K562 (cell line): Measurements from ENCODE around the gene ZNF776. TPM values are rescaled to one million over a fixed set of nuclear protein-coding genes. Genes with fewer than 3 reads are reported as not detected.

Experiments used
- CBX3 ChIP-seq, 2 experiments: IDR thresholded peaks; 1 replicate in 1 of 2; 2 replicates in 1 of 2; pipeline ENCODE4 v1.6.1; 2012; ENCODE audit warnings: inconsistent platforms in 2 of 2, low read length in 2 of 2, borderline replicate concordance in 1 of 2, control low read depth in 1 of 2
- KHSRP ChIP-seq: fragments of 450-650 bp; IDR thresholded peaks from 2 replicates; pipeline ENCODE4 v1.6.1; 2017
- MAFK ChIP-seq: IDR thresholded peaks from 2 replicates; pipeline ENCODE4 v1.6.1; 2011; ENCODE audit warnings: low read length, improper control_type of control experiment
- SOX6 ChIP-seq: fragments of 450-650 bp; IDR thresholded peaks from 2 replicates; pipeline ENCODE4 v1.6.1; 2014; ENCODE audit warnings: mild to moderate bottlenecking
- TAF7 ChIP-seq: fragments of 450-650 bp; IDR thresholded peaks from 2 replicates; pipeline ENCODE4 v1.6.1; 2016; ENCODE audit warnings: missing genetic modification characterization, missing compliant biosample characterization
- ZNF589 ChIP-seq: fragments of 200-800 bp; sonication (Bioruptor generic); IDR thresholded peaks from 2 replicates; pipeline ENCODE4 v1.6.1; 2016; ENCODE audit warnings: low read depth, missing genetic modification characterization, missing compliant biosample characterization
- polyA plus RNA-seq, 8 experiments: library from polyadenylated mRNA; depleted of rRNA in 4 of 8; stranded (reverse) in 5 of 8; unstranded in 3 of 8; fragments of >200 nt; fragmentation: Nextera tagmentation in 2 of 8; fragmentation: Illumina TruSeq in 1 of 8; extraction: Ambion mirVana in 2 of 8; extraction: Trizol in 1 of 8; gene quantifications; 2 replicates each; pipeline versions ENCODE4 v1.2.1 to v1.2.3, GENCODE V29; 2011 to 2014; ENCODE audit warnings: inconsistent platforms in 1 of 8, missing spikeins in 1 of 8
- total RNA-seq, 7 experiments: library from RNA; depleted of rRNA in 6 of 7; stranded (reverse); fragments of >200 nt in 6 of 7; fragmentation: Illumina TruSeq in 2 of 7; extraction: Trizol in 2 of 7; gene quantifications; 2 replicates each; pipeline versions ENCODE4 v1.2.1 to v1.2.3, GENCODE V29; 2011 to 2021; ENCODE audit warnings: low replicate concordance in 1 of 7
- TF ChIP-seq, protein P1 (sequence below): fragments of 200-600 bp; sonication (generic); IDR thresholded peaks from one replicate; pipeline ENCODE4 v1.6.1; 2012; ENCODE audit warnings: mild to moderate bottlenecking, low read depth, low read length, inconsistent platforms
- TF ChIP-seq, protein P2 (sequence below): fragments of 200-400 bp; formaldehyde crosslinking; IDR thresholded peaks from 2 replicates; pipeline ENCODE4 v1.6.1; 2017; ENCODE audit warnings: mild to moderate bottlenecking, low read depth, low read length, moderate library complexity
- TF ChIP-seq, protein P3 (sequence below): fragments of 450-650 bp; formaldehyde crosslinking; conservative IDR thresholded peaks from 2 replicates; pipeline ENCODE4 v1.4.0; 2022; ENCODE audit warnings: mild to moderate bottlenecking, missing genetic modification characterization
- TF ChIP-seq, protein P4 (sequence below): fragments of 250-450 bp; sonication (Bioruptor Pico); IDR thresholded peaks from 2 replicates; pipeline ENCODE4 v1.5.0; 2020; ENCODE audit warnings: mild to moderate bottlenecking

The ZNF776 gene
- total and polyA plus RNA-seq, 9 of the 15 experiments (the other 6 are each of a cell fraction or from before 2014, with no cell fraction given), result 2.2 to 16.9 (median 8.2) TPM

DNA sequence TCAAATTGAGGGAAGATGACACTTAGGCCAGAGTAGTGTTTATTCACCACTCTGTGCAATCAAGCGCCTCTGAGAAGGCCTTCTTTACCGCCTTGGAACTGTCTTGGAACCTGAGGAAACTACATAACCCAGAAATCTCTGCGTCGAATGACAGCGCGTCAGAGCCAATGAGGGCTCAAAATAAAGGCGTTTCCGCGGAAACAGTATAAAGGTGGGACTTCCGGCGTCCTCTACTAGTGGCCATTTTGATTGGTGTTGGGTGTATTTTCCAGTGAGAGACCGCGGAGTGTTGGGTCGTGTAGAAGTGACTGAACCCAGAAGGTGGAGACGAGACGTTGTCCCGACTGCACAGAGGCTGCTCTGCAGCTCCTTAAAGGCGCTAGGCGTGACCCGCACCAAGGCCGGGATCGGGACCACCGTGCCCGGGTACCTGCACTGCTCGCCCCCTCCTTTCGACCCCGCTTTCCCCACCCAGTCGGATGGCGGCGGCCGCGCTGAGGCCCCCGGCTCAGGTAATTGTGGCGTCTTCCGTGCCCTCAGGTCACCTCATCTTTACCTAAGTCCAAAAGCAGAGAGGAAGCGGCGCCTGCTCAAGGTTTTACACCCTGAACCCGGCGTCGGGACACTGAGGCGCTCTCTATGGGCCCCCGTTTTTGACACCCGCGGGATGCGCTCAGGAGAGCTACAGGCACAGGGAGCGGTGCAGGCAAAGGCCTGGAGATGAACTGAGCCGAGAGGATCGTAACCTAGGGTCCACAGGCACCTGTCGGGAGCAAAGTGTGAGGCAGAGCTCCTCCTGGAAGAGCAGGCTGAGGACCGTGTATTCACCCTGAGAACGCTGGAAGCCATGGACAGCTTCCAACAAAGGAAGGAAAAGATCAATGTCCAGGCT, at the start of gene ZNF776 (continued):
- TF ChIP-seq, protein P1, sequence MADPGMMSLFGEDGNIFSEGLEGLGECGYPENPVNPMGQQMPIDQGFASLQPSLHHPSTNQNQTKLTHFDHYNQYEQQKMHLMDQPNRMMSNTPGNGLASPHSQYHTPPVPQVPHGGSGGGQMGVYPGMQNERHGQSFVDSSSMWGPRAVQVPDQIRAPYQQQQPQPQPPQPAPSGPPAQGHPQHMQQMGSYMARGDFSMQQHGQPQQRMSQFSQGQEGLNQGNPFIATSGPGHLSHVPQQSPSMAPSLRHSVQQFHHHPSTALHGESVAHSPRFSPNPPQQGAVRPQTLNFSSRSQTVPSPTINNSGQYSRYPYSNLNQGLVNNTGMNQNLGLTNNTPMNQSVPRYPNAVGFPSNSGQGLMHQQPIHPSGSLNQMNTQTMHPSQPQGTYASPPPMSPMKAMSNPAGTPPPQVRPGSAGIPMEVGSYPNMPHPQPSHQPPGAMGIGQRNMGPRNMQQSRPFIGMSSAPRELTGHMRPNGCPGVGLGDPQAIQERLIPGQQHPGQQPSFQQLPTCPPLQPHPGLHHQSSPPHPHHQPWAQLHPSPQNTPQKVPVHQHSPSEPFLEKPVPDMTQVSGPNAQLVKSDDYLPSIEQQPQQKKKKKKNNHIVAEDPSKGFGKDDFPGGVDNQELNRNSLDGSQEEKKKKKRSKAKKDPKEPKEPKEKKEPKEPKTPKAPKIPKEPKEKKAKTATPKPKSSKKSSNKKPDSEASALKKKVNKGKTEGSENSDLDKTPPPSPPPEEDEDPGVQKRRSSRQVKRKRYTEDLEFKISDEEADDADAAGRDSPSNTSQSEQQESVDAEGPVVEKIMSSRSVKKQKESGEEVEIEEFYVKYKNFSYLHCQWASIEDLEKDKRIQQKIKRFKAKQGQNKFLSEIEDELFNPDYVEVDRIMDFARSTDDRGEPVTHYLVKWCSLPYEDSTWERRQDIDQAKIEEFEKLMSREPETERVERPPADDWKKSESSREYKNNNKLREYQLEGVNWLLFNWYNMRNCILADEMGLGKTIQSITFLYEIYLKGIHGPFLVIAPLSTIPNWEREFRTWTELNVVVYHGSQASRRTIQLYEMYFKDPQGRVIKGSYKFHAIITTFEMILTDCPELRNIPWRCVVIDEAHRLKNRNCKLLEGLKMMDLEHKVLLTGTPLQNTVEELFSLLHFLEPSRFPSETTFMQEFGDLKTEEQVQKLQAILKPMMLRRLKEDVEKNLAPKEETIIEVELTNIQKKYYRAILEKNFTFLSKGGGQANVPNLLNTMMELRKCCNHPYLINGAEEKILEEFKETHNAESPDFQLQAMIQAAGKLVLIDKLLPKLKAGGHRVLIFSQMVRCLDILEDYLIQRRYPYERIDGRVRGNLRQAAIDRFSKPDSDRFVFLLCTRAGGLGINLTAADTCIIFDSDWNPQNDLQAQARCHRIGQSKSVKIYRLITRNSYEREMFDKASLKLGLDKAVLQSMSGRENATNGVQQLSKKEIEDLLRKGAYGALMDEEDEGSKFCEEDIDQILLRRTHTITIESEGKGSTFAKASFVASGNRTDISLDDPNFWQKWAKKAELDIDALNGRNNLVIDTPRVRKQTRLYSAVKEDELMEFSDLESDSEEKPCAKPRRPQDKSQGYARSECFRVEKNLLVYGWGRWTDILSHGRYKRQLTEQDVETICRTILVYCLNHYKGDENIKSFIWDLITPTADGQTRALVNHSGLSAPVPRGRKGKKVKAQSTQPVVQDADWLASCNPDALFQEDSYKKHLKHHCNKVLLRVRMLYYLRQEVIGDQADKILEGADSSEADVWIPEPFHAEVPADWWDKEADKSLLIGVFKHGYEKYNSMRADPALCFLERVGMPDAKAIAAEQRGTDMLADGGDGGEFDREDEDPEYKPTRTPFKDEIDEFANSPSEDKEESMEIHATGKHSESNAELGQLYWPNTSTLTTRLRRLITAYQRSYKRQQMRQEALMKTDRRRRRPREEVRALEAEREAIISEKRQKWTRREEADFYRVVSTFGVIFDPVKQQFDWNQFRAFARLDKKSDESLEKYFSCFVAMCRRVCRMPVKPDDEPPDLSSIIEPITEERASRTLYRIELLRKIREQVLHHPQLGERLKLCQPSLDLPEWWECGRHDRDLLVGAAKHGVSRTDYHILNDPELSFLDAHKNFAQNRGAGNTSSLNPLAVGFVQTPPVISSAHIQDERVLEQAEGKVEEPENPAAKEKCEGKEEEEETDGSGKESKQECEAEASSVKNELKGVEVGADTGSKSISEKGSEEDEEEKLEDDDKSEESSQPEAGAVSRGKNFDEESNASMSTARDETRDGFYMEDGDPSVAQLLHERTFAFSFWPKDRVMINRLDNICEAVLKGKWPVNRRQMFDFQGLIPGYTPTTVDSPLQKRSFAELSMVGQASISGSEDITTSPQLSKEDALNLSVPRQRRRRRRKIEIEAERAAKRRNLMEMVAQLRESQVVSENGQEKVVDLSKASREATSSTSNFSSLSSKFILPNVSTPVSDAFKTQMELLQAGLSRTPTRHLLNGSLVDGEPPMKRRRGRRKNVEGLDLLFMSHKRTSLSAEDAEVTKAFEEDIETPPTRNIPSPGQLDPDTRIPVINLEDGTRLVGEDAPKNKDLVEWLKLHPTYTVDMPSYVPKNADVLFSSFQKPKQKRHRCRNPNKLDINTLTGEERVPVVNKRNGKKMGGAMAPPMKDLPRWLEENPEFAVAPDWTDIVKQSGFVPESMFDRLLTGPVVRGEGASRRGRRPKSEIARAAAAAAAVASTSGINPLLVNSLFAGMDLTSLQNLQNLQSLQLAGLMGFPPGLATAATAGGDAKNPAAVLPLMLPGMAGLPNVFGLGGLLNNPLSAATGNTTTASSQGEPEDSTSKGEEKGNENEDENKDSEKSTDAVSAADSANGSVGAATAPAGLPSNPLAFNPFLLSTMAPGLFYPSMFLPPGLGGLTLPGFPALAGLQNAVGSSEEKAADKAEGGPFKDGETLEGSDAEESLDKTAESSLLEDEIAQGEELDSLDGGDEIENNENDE, result no peak
- peak; percentile 21; the same call in 1 of the 2 replicates for TF ChIP-seq TAF7 (tag)
- TF ChIP-seq, protein P2, sequence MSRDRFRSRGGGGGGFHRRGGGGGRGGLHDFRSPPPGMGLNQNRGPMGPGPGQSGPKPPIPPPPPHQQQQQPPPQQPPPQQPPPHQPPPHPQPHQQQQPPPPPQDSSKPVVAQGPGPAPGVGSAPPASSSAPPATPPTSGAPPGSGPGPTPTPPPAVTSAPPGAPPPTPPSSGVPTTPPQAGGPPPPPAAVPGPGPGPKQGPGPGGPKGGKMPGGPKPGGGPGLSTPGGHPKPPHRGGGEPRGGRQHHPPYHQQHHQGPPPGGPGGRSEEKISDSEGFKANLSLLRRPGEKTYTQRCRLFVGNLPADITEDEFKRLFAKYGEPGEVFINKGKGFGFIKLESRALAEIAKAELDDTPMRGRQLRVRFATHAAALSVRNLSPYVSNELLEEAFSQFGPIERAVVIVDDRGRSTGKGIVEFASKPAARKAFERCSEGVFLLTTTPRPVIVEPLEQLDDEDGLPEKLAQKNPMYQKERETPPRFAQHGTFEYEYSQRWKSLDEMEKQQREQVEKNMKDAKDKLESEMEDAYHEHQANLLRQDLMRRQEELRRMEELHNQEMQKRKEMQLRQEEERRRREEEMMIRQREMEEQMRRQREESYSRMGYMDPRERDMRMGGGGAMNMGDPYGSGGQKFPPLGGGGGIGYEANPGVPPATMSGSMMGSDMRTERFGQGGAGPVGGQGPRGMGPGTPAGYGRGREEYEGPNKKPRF, result no peak
- no peak for TF ChIP-seq ZNF589
- TF ChIP-seq SOX6, result peak; percentile 39; the same call in 1 of the 2 replicates
- TF ChIP-seq, protein P3, sequence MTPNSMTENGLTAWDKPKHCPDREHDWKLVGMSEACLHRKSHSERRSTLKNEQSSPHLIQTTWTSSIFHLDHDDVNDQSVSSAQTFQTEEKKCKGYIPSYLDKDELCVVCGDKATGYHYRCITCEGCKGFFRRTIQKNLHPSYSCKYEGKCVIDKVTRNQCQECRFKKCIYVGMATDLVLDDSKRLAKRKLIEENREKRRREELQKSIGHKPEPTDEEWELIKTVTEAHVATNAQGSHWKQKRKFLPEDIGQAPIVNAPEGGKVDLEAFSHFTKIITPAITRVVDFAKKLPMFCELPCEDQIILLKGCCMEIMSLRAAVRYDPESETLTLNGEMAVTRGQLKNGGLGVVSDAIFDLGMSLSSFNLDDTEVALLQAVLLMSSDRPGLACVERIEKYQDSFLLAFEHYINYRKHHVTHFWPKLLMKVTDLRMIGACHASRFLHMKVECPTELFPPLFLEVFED, result no peak
- TF ChIP-seq, protein P4, sequence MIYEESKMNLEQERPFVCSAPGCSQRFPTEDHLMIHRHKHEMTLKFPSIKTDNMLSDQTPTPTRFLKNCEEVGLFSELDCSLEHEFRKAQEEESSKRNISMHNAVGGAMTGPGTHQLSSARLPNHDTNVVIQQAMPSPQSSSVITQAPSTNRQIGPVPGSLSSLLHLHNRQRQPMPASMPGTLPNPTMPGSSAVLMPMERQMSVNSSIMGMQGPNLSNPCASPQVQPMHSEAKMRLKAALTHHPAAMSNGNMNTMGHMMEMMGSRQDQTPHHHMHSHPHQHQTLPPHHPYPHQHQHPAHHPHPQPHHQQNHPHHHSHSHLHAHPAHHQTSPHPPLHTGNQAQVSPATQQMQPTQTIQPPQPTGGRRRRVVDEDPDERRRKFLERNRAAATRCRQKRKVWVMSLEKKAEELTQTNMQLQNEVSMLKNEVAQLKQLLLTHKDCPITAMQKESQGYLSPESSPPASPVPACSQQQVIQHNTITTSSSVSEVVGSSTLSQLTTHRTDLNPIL (CRISPR knock-in tag), result no peak
- no peak for TF ChIP-seq MAFK
- no peak for TF ChIP-seq CBX3 (IDR thresholded peaks at IDR 0.05; ENCODE audit: borderline replicate concordance in 1 of 2, low read length in 2 of 2)
- TF ChIP-seq KHSRP, result no peak
